Measurements from ENCODE around the gene OR5H1. TPM values are rescaled to one million over a fixed set of nuclear protein-coding genes. Genes with fewer than 3 reads are reported as not detected.
"Not testable (repeated sequence)": the region's sequence is repeated elsewhere in the genome, so short reads cannot be mapped to it uniquely, and the experiment has no call there.

OR5H1 gene
- total RNA-seq, 1 experiment from 2014 or later = not detected

GRCh38 chr3:98147179-98147578 lies 16.7 kb downstream of the OR5H1 start, which contains the start of gene OR5H14:
OR5H14 (plus strand) TSS chr3:98147479; CDS start chr3:98149386, 1,907 bp downstream.
- Histone ChIP-seq H3K4me1 (replicated peaks; ENCODE audit: insufficient read depth) (peaks cover 11% of the 10 kb centered on the region), H3K27me3 (ENCODE audit: insufficient read depth, low read depth) (no peaks in the 10 kb centered on the region), H3K9me2 (ENCODE audit: insufficient read depth) (0 out of 2 replicates have a peak, but pooled peaks cover 5% of the 10 kb centered on the region), H3K9me3 (ENCODE audit: insufficient read depth, low read depth) (no peaks in the 10 kb centered on the region), H3F3A (ENCODE audit: insufficient read depth, low read depth) (peaks cover 9% of the 10 kb centered on the region), H4K20me1 (ENCODE audit: insufficient read depth) (no peaks in the 10 kb centered on the region), H3K4me3 (no peak within 1 kb of the TSS), H3K36me3 (ENCODE audit: low read depth) (no peaks in the 10 kb centered on the region), H3K27ac (no peak within 1 kb of the TSS), H2AFZ (no peak within 1 kb of the TSS), H3K79me2 (ENCODE audit: low read depth) (no peaks in the 10 kb centered on the region), H3K4me2 (no peak within 1 kb of the TSS)
- POLR2A ChIA-PET (ENCODE audit: unreplicated experiment) = no interaction called here
- CTCF ChIA-PET = no interaction called here
- DNase-seq = no peak
- intact Hi-C loops (cut with micrococcal nuclease; ENCODE audit: unreplicated experiment) = no loop called here
- TF ChIP-seq EZH2 (IDR thresholded peaks at IDR 0.05; ENCODE audit: low read depth) (no peak), CTCF (conservative IDR thresholded peaks at IDR 0.05) (no peak)
- no TSS peak for BruUV-seq (replicated peaks)

- no peaks in the 10 kb centered on the region for H3K9me3 ChIP-seq (ENCODE audit: insufficient read depth, low read depth)
- no peaks in the 10 kb centered on the region for H3K27me3 ChIP-seq (ENCODE audit: insufficient read depth, low read depth)
- no peak overlapping the region for H3K27ac ChIP-seq
- no peaks in the 10 kb centered on the region for H4K20me1 ChIP-seq (ENCODE audit: insufficient read depth)
- H2AFZ ChIP-seq = no peak overlapping the region
- BruUV-seq (replicated peaks) = no TSS peak
- no peak for DNase-seq
- TF ChIP-seq CTCF (conservative IDR thresholded peaks at IDR 0.05) = no peak
- no peak for TF ChIP-seq EZH2 (IDR thresholded peaks at IDR 0.05; ENCODE audit: low read depth)
- CTCF ChIA-PET = no interaction called here
- H3K4me3 ChIP-seq = no peak overlapping the region
- peaks cover 11% of the 10 kb centered on the region for H3K4me1 ChIP-seq (replicated peaks; ENCODE audit: insufficient read depth)
- intact Hi-C loops (cut with micrococcal nuclease; ENCODE audit: unreplicated experiment) = no loop called here
- POLR2A ChIA-PET (ENCODE audit: unreplicated experiment) = no interaction called here
- no peaks in the 10 kb centered on the region for H3K36me3 ChIP-seq (ENCODE audit: low read depth)
- H3F3A ChIP-seq (ENCODE audit: insufficient read depth, low read depth) = peaks cover 9% of the 10 kb centered on the region
- no peaks in the 10 kb centered on the region for H3K79me2 ChIP-seq (ENCODE audit: low read depth)
- H3K4me2 ChIP-seq = no peak overlapping the region
- H3K9me2 ChIP-seq (ENCODE audit: insufficient read depth) = 0 out of 2 replicates have a peak, but pooled peaks cover 5% of the 10 kb centered on the region
Measured at GRCh38 chr3:98148751-98149150, 18.2 kb downstream of the OR5H1 start.

GRCh38 chr3:98149456-98149855 lies 18.9 kb downstream of the OR5H1 start:
- DNase-seq; H3K27me3 ChIP-seq (ENCODE audit: insufficient read depth, low read depth); CTCF ChIA-PET: not testable (repeated sequence)

GRCh38 chr3:98151241-98151640 lies 20.7 kb downstream of the OR5H1 start:
- Histone ChIP-seq H3K27ac (peak overlapping the region; percentile 7; the same call in 1 of the 2 replicates), H3K9me3 (ENCODE audit: insufficient read depth, low read depth) (no peaks in the 10 kb centered on the region), H3K4me3 (0 out of 2 replicates have a peak overlapping the region, but pooled peaks have one; percentile 1), H3K4me1 (replicated peaks; ENCODE audit: insufficient read depth) (peaks cover 11% of the 10 kb centered on the region), H4K20me1 (ENCODE audit: insufficient read depth) (no peaks in the 10 kb centered on the region), H3K4me2 (peak overlapping the region; percentile 48), H3K79me2 (ENCODE audit: low read depth) (no peaks in the 10 kb centered on the region), H2AFZ (peak overlapping the region; percentile 30; the same call in 1 of the 2 replicates), H3F3A (ENCODE audit: insufficient read depth, low read depth) (peaks cover 9% of the 10 kb centered on the region), H3K9me2 (ENCODE audit: insufficient read depth) (no peaks in the 10 kb centered on the region; the same call in 1 of the 2 replicates), H3K27me3 (ENCODE audit: insufficient read depth, low read depth) (no peaks in the 10 kb centered on the region), H3K36me3 (ENCODE audit: low read depth) (no peaks in the 10 kb centered on the region)
- TF ChIP-seq CTCF (conservative IDR thresholded peaks at IDR 0.05) (no peak), EZH2 (IDR thresholded peaks at IDR 0.05; ENCODE audit: low read depth) (no peak)
- DNase-seq = peak; percentile 12 to 77
- ChIA-PET CTCF (no interaction called here), POLR2A (ENCODE audit: unreplicated experiment) (interaction anchor here (0.6 kb wide), 1 partner anchor 93 kb away, joined by 3 read pairs; no protein-coding TSS in a partner anchor)
- BruUV-seq (replicated peaks) = no TSS peak
- intact Hi-C loops (cut with micrococcal nuclease; ENCODE audit: unreplicated experiment) = no loop called here

More at GRCh38 chr3:98149456-98149855, 18.9 kb downstream of the OR5H1 start:
- H4K20me1 ChIP-seq (ENCODE audit: insufficient read depth); H3K79me2 ChIP-seq (ENCODE audit: low read depth); intact Hi-C loops (cut with micrococcal nuclease; ENCODE audit: unreplicated experiment); H2AFZ ChIP-seq; POLR2A ChIA-PET (ENCODE audit: unreplicated experiment); H3K9me2 ChIP-seq (ENCODE audit: insufficient read depth); H3F3A ChIP-seq (ENCODE audit: insufficient read depth, low read depth); H3K9me3 ChIP-seq (ENCODE audit: insufficient read depth, low read depth); BruUV-seq (replicated peaks); H3K4me3 ChIP-seq; H3K4me2 ChIP-seq; H3K36me3 ChIP-seq (ENCODE audit: low read depth); H3K27ac ChIP-seq: not testable (repeated sequence)
- peaks cover 11% of the 10 kb centered on the region for H3K4me1 ChIP-seq (replicated peaks; ENCODE audit: insufficient read depth)

All from PC-9 (cell line).